Endothelial cell of umbilical vein (primary cell): ENCODE results near the gene SLC25A24. TPM values are rescaled to one million over a fixed set of nuclear protein-coding genes. Genes with fewer than 3 reads are reported as not detected.

Source experiments
- BruUV-seq: library from RNA; stranded (reverse); fragments of 400-500 nt; replicated peaks from 2 replicates; lab custom pipeline; 2021; lab: Mats Ljungman, UMichigan
- CTCF ChIA-PET: fragments of 300-600, 350-600 bp; sonication (Branson Sonifier 250); formaldehyde crosslinking; loops from one replicate; lab custom pipeline; 2021; ENCODE audit warnings: antibody characterized with exemption, inconsistent platforms; lab: Charles Lee
- POLR2A ChIA-PET: fragments of 300-600, 350-600 bp; sonication (Branson Sonifier 250); formaldehyde crosslinking; loops from one replicate; lab custom pipeline; 2021; ENCODE audit warnings: antibody characterized with exemption, inconsistent platforms; lab: Charles Lee
- DNase-seq: peaks from one replicate; pipeline ENCODE4 v3.0.0-alpha.2; 2011; ENCODE audit warnings: low read depth, low spot score
- FAIRE-seq: peaks from 2 replicates; lab custom pipeline; 2011; peaks lifted over from hg19 to GRCh38; lab: Jason Lieb, UNC
- H2AFZ ChIP-seq: 2 replicates; pipeline ENCODE4 v1.6.0; 2012; ENCODE audit warnings: low read depth, low read length, control low read depth, inconsistent platforms
- H3K27ac ChIP-seq: 2 replicates; pipeline ENCODE4 v1.5.1; 2011; ENCODE audit warnings: low read depth, mild to moderate bottlenecking, control low read depth, low read length, moderate library complexity; ENCODE audit not compliant: insufficient read depth
- H3K27me3 ChIP-seq, 2 experiments: 2 replicates each; pipeline versions ENCODE4 v1.6.0 to v1.6.1; 2011; ENCODE audit warnings: low read length in 2 of 2, mixed read lengths in 1 of 2; ENCODE audit not compliant: control insufficient read depth in 2 of 2, insufficient read depth in 2 of 2
- H3K36me3 ChIP-seq, 2 experiments: 2 replicates in 1 of 2; 3 replicates in 1 of 2; pipeline ENCODE4 v1.5.1; 2011; ENCODE audit warnings: low read length in 2 of 2, mild to moderate bottlenecking in 1 of 2, moderate library complexity in 1 of 2; ENCODE audit not compliant: control insufficient read depth in 2 of 2, insufficient read depth in 2 of 2; ENCODE audit errors: extremely low read depth in 1 of 2
- H3K4me1 ChIP-seq: 3 replicates; pipeline ENCODE4 v1.5.1; 2011; ENCODE audit warnings: mild to moderate bottlenecking, low read length; ENCODE audit not compliant: control insufficient read depth, insufficient read depth; ENCODE audit errors: extremely low read depth
- H3K4me2 ChIP-seq: 2 replicates; pipeline ENCODE4 v1.6.1; 2011; ENCODE audit warnings: low read length, control low read depth, mixed read lengths; ENCODE audit not compliant: insufficient read depth
- H3K4me3 ChIP-seq, 3 experiments: fragments of 200-600 bp in 1 of 3; sonication (generic), shearing (Covaris generic) in 1 of 3; replicated peaks in 1 of 3; 2 replicates each; pipeline ENCODE4 v1.5.1; 2011 to 2016; ENCODE audit warnings: control low read depth in 3 of 3, low read length in 3 of 3, mild to moderate bottlenecking in 2 of 3, inconsistent platforms in 1 of 3, low read depth in 1 of 3, moderate library complexity in 1 of 3; ENCODE audit not compliant: insufficient read depth in 1 of 3
- H3K79me2 ChIP-seq: 2 replicates; pipeline ENCODE4 v1.6.0; 2012; ENCODE audit warnings: low read length, inconsistent platforms; ENCODE audit not compliant: control insufficient read depth, insufficient read depth
- H3K9ac ChIP-seq: replicated peaks from 2 replicates; pipeline ENCODE3; 2011; ENCODE audit warnings: low read length, control low read depth; ENCODE audit not compliant: insufficient read depth; ENCODE audit errors: extremely low read depth
- H3K9me1 ChIP-seq: replicated peaks from 3 replicates; pipeline ENCODE4 v1.6.0; 2011; ENCODE audit warnings: mild to moderate bottlenecking, low read length; ENCODE audit not compliant: control insufficient read depth, insufficient read depth; ENCODE audit errors: extremely low read depth
- H3K9me3 ChIP-seq: replicated peaks from 2 replicates; pipeline ENCODE4 v1.5.1; 2012; ENCODE audit warnings: low read length, inconsistent platforms; ENCODE audit not compliant: control insufficient read depth, insufficient read depth
- H4K20me1 ChIP-seq: replicated peaks from 2 replicates; pipeline ENCODE3; 2011; ENCODE audit warnings: mild to moderate bottlenecking, low read length; ENCODE audit not compliant: control insufficient read depth, insufficient read depth; ENCODE audit errors: extremely low read depth
- CTCF ChIP-seq, 2 donors: IDR thresholded peaks; 1 replicate in 1 of 2; 2 replicates in 1 of 2; pipeline ENCODE4 v1.5.1; 2011; ENCODE audit warnings: low read length in 2 of 2, mild to moderate bottlenecking in 2 of 2, moderate library complexity in 2 of 2, control low read depth in 1 of 2, inconsistent platforms in 1 of 2, low read depth in 1 of 2; ENCODE audit not compliant: insufficient read depth in 1 of 2; ENCODE audit errors: extremely low read depth in 1 of 2
- EZH2 ChIP-seq: IDR thresholded peaks from 2 replicates; pipeline ENCODE4 v1.6.1; 2012; ENCODE audit warnings: borderline replicate concordance, low read depth, mild to moderate bottlenecking, moderate library complexity, low read length, inconsistent platforms; ENCODE audit not compliant: severe bottlenecking
- FOS ChIP-seq: IDR thresholded peaks from 2 replicates; pipeline ENCODE4 v1.6.1; 2011; ENCODE audit warnings: mild to moderate bottlenecking, low read length, moderate library complexity, borderline replicate concordance; ENCODE audit not compliant: insufficient read depth
- GATA2 ChIP-seq: IDR thresholded peaks from 2 replicates; pipeline ENCODE4 v1.7.0; 2011; ENCODE audit warnings: low read depth, mild to moderate bottlenecking, moderate library complexity, mixed read lengths, low read length; ENCODE audit not compliant: insufficient read length, insufficient read depth
- JUN ChIP-seq: IDR thresholded peaks from 2 replicates; pipeline ENCODE4 v1.6.1; 2011; ENCODE audit warnings: borderline replicate concordance, low read depth; ENCODE audit not compliant: insufficient read length, insufficient read depth
- MAX ChIP-seq: IDR thresholded peaks from 2 replicates; pipeline ENCODE4 v1.6.1; 2011; ENCODE audit not compliant: insufficient read depth, insufficient read length
- MYC ChIP-seq: IDR thresholded peaks from one replicate; pipeline ENCODE4 v1.6.1; 2011; ENCODE audit warnings: mild to moderate bottlenecking, low read depth, low read length
- POLR2A ChIP-seq: IDR thresholded peaks from 2 replicates; pipeline ENCODE4 v1.6.1; 2012; ENCODE audit warnings: low read depth, mild to moderate bottlenecking, control low read depth, low read length
- POLR2AphosphoS5 ChIP-seq: IDR thresholded peaks from 2 replicates; pipeline ENCODE4 v1.6.1; 2012; ENCODE audit warnings: low read depth, mild to moderate bottlenecking, control low read depth, low read length, moderate library complexity; ENCODE audit not compliant: insufficient read depth
- dilution Hi-C: fragments of 300-500 bp; cut with MboI; formaldehyde crosslinking; loops from one replicate; pipeline ENCODE4 v1.15.0; 2019; ENCODE audit warnings: low sequenced_read_pairs; ENCODE audit not compliant: extremely low pct_ligation_motif_present
- intact Hi-C: fragments of 100-400 bp; cut with micrococcal nuclease; formaldehyde crosslinking; loops from one replicate; pipeline ENCODE4 v1.10.0; 2022
- polyA plus RNA-seq, 4 experiments: library from polyadenylated mRNA; depleted of rRNA in 3 of 4; stranded (reverse) in 3 of 4; unstranded in 1 of 4; fragments of >200 nt; gene quantifications; 2 replicates each; pipeline versions ENCODE4 v1.2.1 to v1.2.3, GENCODE V29; 2011 to 2012; ENCODE audit warnings: missing spikeins in 1 of 4
- total RNA-seq: library from RNA; stranded (reverse); gene quantifications from 2 replicates; pipeline ENCODE4 v1.2.3, GENCODE V29; 2021

The SLC25A24 gene
- total and polyA plus RNA-seq, 2 donors (not counting 3 experiments of a cell fraction or from before 2014, with no cell fraction given): 16.9 to 45.8 TPM

GRCh38 chr1:108107658-108108057 is 92.5 kb downstream of the SLC25A24 start:
- no peak for TF ChIP-seq MAX
- no peak for TF ChIP-seq MYC
- no peak for TF ChIP-seq FOS
- TF ChIP-seq POLR2AphosphoS5: no peak
- no peak for TF ChIP-seq JUN
- no peak for TF ChIP-seq EZH2
- no peak for TF ChIP-seq POLR2A
- TF ChIP-seq GATA2: no peak
- no peak for TF ChIP-seq CTCF (IDR thresholded peaks at IDR 0.05; ENCODE audit: extremely low read depth in 1 of 2, insufficient read depth in 1 of 2, low read depth in 1 of 2, low read length in 2 of 2)
- DNase-seq (no peak), FAIRE-seq (no peak)
- Histone ChIP-seq H3K9ac (no peak overlapping the region), H3K9me3 (no peaks in the 10 kb centered on the region), H3K4me3 (no peak overlapping the region), H3K27ac (no peak overlapping the region), H2AFZ (no peak overlapping the region), H3K27me3 (no peaks in the 10 kb centered on the region), H3K4me2 (no peak overlapping the region), H4K20me1 (no peaks in the 10 kb centered on the region), H3K9me1 (no peaks in the 10 kb centered on the region), H3K36me3 (no peaks in the 10 kb centered on the region), H3K79me2 (no peaks in the 10 kb centered on the region), H3K4me1 (no peaks in the 10 kb centered on the region)
- intact Hi-C loops: no loop called here
- POLR2A ChIA-PET: no interaction called here
- dilution Hi-C loops: no loop called here
- BruUV-seq: no TSS peak
- CTCF ChIA-PET: interaction anchor here (1.0 to 1.9 kb wide), 4 partner anchors 11 to 326 kb away, joined by 3 to 12 read pairs (median 4); no protein-coding TSS in a partner anchor
